HG02798 (cell line): Measurements from ENCODE around the gene ID2.
A peak's percentile ranks its signal among the peaks of the same experiment; 100 is the strongest.

Experiments used
- ATAC-seq: cut with Tn5 transposase; IDR thresholded peaks from one replicate; pipeline ENCODE4 v1.9.1; 2021; ENCODE audit warnings: mild to moderate bottlenecking; ENCODE audit not compliant: unreplicated experiment, poor library complexity

ID2 gene

GRCh38 chr2:8680822-8681760, 765 bp upstream of the ID2 start:
- no peak for ATAC-seq

- ATAC-seq: no peak
Measured at GRCh38 chr2:8682719-8683667, 1.1 kb downstream of the ID2 start.

GRCh38 chr2:8684540-8684877, 2.7 kb downstream of the ID2 start:
- ATAC-seq: no peak

GRCh38 chr2:8684878-8685696, 3.2 kb downstream of the ID2 start:
- no peak for ATAC-seq

GRCh38 chr2:8685697-8686358, 4.0 kb downstream of the ID2 start:
- ATAC-seq: peak; percentile 30

GRCh38 chr2:8691859-8692437, 10.1 kb downstream of the ID2 start:
- ATAC-seq: no peak

GRCh38 chr2:8692783-8693156, 10.9 kb downstream of the ID2 start:
- ATAC-seq: no peak

- no peak for ATAC-seq
Measured at GRCh38 chr2:8693157-8693821, 11.4 kb downstream of the ID2 start.

GRCh38 chr2:8694737-8695136, 12.9 kb downstream of the ID2 start:
- no peak for ATAC-seq

- no peak for ATAC-seq
Measured at GRCh38 chr2:8697190-8697589, 15.3 kb downstream of the ID2 start.

GRCh38 chr2:8699839-8700238, 18.0 kb downstream of the ID2 start:
- no peak for ATAC-seq

- no peak for ATAC-seq
Measured at GRCh38 chr2:8701681-8702379, 20.0 kb downstream of the ID2 start.

GRCh38 chr2:8704906-8705305, 23.1 kb downstream of the ID2 start:
- ATAC-seq: no peak

GRCh38 chr2:8709611-8710010, 27.8 kb downstream of the ID2 start:
- no peak for ATAC-seq

- ATAC-seq: no peak
Measured at GRCh38 chr2:8710951-8711350, 29.1 kb downstream of the ID2 start.

- ATAC-seq: no peak
Measured at GRCh38 chr2:8714283-8714682, 32.4 kb downstream of the ID2 start.

GRCh38 chr2:8714971-8715370, 33.1 kb downstream of the ID2 start:
- ATAC-seq: no peak

- ATAC-seq: no peak
Measured at GRCh38 chr2:8719528-8719927, 37.7 kb downstream of the ID2 start.
